Activated T-helper 1 cell treated with anti-CD3 and anti-CD28 coated beads, Interleukin-2, amount 50 U/mL, for 16 hours (primary cell): Measurements from ENCODE around the gene XAGE3.
"Not testable (repeated sequence)": the region's sequence is repeated elsewhere in the genome, so short reads cannot be mapped to it uniquely, and the experiment has no call there.

ENCODE experiments used
- DNase-seq, 2 donors: peaks; one replicate each; pipeline ENCODE4 v3.0.0-alpha.2; 2020; ENCODE audit warnings: low read depth in 1 of 2, low spot score in 1 of 2

Gene XAGE3

GRCh38 chrX:52843619-52844018 is 24.3 kb downstream of the XAGE3 start:
- DNase-seq = not testable (repeated sequence)

GRCh38 chrX:52839137-52839536 is 28.7 kb downstream of the XAGE3 start:
- DNase-seq = no peak

- no peak for DNase-seq
These were observed 37.3 kb downstream of the XAGE3 start for GRCh38 chrX:52830551-52830950.

GRCh38 chrX:52824608-52825007 is 43.3 kb downstream of the XAGE3 start:
- no peak for DNase-seq

DNA sequence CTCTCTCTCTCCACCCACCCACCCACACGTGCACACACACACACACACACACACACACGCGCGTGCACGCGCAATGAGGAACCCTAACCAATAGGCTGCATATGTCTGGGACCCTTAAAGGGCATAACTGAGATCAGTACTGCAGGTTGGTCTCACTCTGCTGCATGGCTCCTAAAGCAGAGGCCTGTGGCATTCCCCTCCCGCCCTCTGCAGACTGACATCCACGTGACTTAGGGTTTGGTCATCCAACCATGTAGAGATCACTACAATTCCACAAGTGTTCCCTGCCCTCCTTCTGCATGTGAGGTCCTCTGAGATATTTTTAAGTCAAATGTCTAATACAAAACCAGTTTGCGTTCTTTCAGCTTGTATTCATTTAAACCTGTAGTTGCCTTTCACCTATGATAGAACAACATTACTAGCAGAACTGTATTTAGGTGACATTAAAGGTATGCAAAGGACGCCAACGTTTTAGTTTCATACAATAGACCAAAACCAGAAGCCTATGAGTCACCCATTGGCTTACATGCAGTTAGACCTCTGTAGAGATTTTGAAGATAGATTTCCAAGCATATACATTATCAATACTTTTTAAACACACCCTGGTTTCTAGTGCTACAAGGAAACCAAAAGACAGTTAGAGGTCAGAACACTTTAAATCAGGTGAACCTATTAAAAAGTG is 46.7 kb downstream of the XAGE3 start:
- no peak for DNase-seq

GRCh38 chrX:52819788-52820187 is 48.1 kb downstream of the XAGE3 start:
- no peak for DNase-seq
